Liver (tissue), 3 donors: ENCODE data around the gene MED8.

Experiments used
- CTCF ChIP-seq: fragments of 150-350 bp; IDR thresholded peaks from 2 replicates; pipeline ENCODE4 v1.5.1; 2017; ENCODE audit warnings: improper control_type of control experiment, low read depth, low read length; ENCODE audit not compliant: missing input control
- EGR1 ChIP-seq, 2 donors: IDR thresholded peaks; 2 replicates each; pipeline ENCODE4 v1.6.1; 2016 to 2018; ENCODE audit warnings: antibody characterized with exemption in 2 of 2, low read depth in 2 of 2
- GABPA ChIP-seq, 2 donors: IDR thresholded peaks in 1 of 2; conservative IDR thresholded peaks in 1 of 2; 2 replicates each; pipeline ENCODE4 v1.6.1; 2016; ENCODE audit warnings: antibody characterized with exemption in 2 of 2, mild to moderate bottlenecking in 1 of 2, moderate library complexity in 1 of 2
- JUND ChIP-seq, 2 donors: IDR thresholded peaks; 2 replicates each; pipeline ENCODE4 v1.6.1; 2016; ENCODE audit warnings: antibody characterized with exemption in 2 of 2
- MAX ChIP-seq: IDR thresholded peaks from 2 replicates; pipeline ENCODE4 v1.6.1; 2016; ENCODE audit warnings: antibody characterized with exemption
- RAD21 ChIP-seq, 2 donors: IDR thresholded peaks; 2 replicates each; pipeline ENCODE4 v1.6.1; 2016; ENCODE audit warnings: antibody characterized with exemption in 2 of 2, mild to moderate bottlenecking in 2 of 2
- REST ChIP-seq: IDR thresholded peaks from 2 replicates; pipeline ENCODE4 v1.6.1; 2016; ENCODE audit warnings: antibody characterized with exemption, mild to moderate bottlenecking
- TAF1 ChIP-seq: conservative IDR thresholded peaks from 2 replicates; pipeline ENCODE4 v1.6.1; 2016; ENCODE audit warnings: antibody characterized with exemption, mild to moderate bottlenecking
- YY1 ChIP-seq: IDR thresholded peaks from 2 replicates; pipeline ENCODE4 v1.6.1; 2016; ENCODE audit warnings: antibody characterized with exemption, mild to moderate bottlenecking
- ZBTB33 ChIP-seq: IDR thresholded peaks from 2 replicates; pipeline ENCODE4 v1.6.1; 2016; ENCODE audit warnings: antibody characterized with exemption
- donor health status: healthy.
- donor health status: healthy.

- TF ChIP-seq CTCF (no peak), GABPA (IDR thresholded peaks at IDR 0.05 in 1 of 2, conservative IDR thresholded peaks at IDR 0.05 in 1 of 2) (no peak), TAF1 (no peak), JUND (IDR thresholded peaks at IDR 0.05) (no peak), EGR1 (IDR thresholded peaks at IDR 0.05; ENCODE audit: low read depth in 2 of 2) (no peak), MAX (no peak), ZBTB33 (no peak), YY1 (no peak), REST (no peak), RAD21 (IDR thresholded peaks at IDR 0.05) (no peak)
Observed at GRCh38 chr1:43405876-43406234, 16.3 kb upstream of the MED8 start.
